Activated CD8-positive, alpha-beta memory T cell treated with anti-CD3 and anti-CD28 coated beads, Interleukin-2, amount 10 ng/mL, durations not matched to agents 7 days and 5 days (primary cell): ENCODE measurements around the gene PHF1. TPM values are rescaled to one million over a fixed set of nuclear protein-coding genes. Genes with fewer than 3 reads are reported as not detected.

Experiments used
- ATAC-seq: fragments of 150-1000 bp; cut with Tn5 transposase; one replicate; pipeline ENCODE4 v1.10.0; 2021; ENCODE audit warnings: moderate library complexity
- CTCF ChIA-PET: fragments of 350-600 bp; sonication (Branson Sonifier 250); formaldehyde crosslinking; loops from one replicate; lab custom pipeline; 2021; ENCODE audit warnings: antibody characterized with exemption; lab: Charles Lee
- DNase-seq: peaks from one replicate; pipeline ENCODE4 v3.0.0-alpha.2; 2020
- H3K27ac Mint-ChIP-seq: one replicate; pipeline ENCODE4 v1.8.0; 2021; ENCODE audit warnings: mild to moderate bottlenecking, mixed read lengths
- H3K27me3 Mint-ChIP-seq: one replicate; pipeline ENCODE4 v1.8.0; 2021; ENCODE audit warnings: mixed read lengths
- H3K36me3 Mint-ChIP-seq: one replicate; pipeline ENCODE4 v1.8.0; 2021; ENCODE audit warnings: mild to moderate bottlenecking, mixed read lengths
- H3K4me1 Mint-ChIP-seq: one replicate; pipeline ENCODE4 v1.8.0; 2021; ENCODE audit warnings: mixed read lengths
- H3K4me3 Mint-ChIP-seq: one replicate; pipeline ENCODE4 v1.8.0; 2021; ENCODE audit warnings: mild to moderate bottlenecking, moderate library complexity, mixed read lengths
- H3K9me3 Mint-ChIP-seq: one replicate; pipeline ENCODE4 v1.8.0; 2022; ENCODE audit warnings: low read depth, mixed read lengths
- total RNA-seq, 2 experiments: library from RNA; stranded (reverse); gene quantifications; one replicate each; pipeline ENCODE4 v1.2.3, GENCODE V29; 2021

The PHF1 gene
- total RNA-seq, 2 experiments from 2014 or later, result 26.1 to 36.0 TPM

GRCh38 chr6:33416386-33417127 is 5.7 kb downstream of the PHF1 start:
- H3K27me3 Mint-ChIP-seq, result peaks cover 6% of the 10 kb centered on the region
- peaks cover 65% of the 10 kb centered on the region for H3K4me1 Mint-ChIP-seq
- H3K4me3 Mint-ChIP-seq, result peak overlapping the region; percentile 97
- peaks cover 20% of the 10 kb centered on the region for H3K36me3 Mint-ChIP-seq
- CTCF ChIA-PET, result interaction anchor here (0.5 to 3.3 kb wide), 3 partner anchors 10 to 165 kb away, joined by 3 to 27 read pairs (median 3); no protein-coding TSS in a partner anchor
- H3K27ac Mint-ChIP-seq, result peak overlapping the region; percentile 99
- H3K9me3 Mint-ChIP-seq, result no peaks in the 10 kb centered on the region
- DNase-seq (peak; percentile 55), ATAC-seq (no peak)

GRCh38 chr6:33417128-33417902 is 6.5 kb downstream of the PHF1 start:
- no peak for ATAC-seq
- DNase-seq, result peak; percentile 58

GRCh38 chr6:33417903-33418689 is 7.3 kb downstream of the PHF1 start, which contains the start of gene CUTA:
TSS of gene CUTA (minus strand) at chr6:33418107. CDS start at chr6:33418000, 107 bp downstream.
- CTCF ChIA-PET, result interaction anchor here (0.6 to 3.3 kb wide), 6 partner anchors 12 to 161 kb away, joined by 3 to 27 read pairs (median 3); partner anchors contain the start of genes BAK1 and ZBTB9
- ATAC-seq, result peak; percentile 90
- peak; percentile 100 for DNase-seq
- Mint-ChIP-seq H3K4me3 (peak within 1 kb of the TSS; percentile 97), H3K27ac (peak within 1 kb of the TSS; percentile 99), H3K9me3 (no peaks in the 10 kb centered on the region), H3K36me3 (peaks cover 20% of the 10 kb centered on the region), H3K27me3 (peaks cover 15% of the 10 kb centered on the region), H3K4me1 (peaks cover 58% of the 10 kb centered on the region)

More at GRCh38 chr6:33417128-33417902, 6.5 kb downstream of the PHF1 start:
- H3K4me1 Mint-ChIP-seq, result peaks cover 62% of the 10 kb centered on the region
- H3K27me3 Mint-ChIP-seq, result peaks cover 12% of the 10 kb centered on the region
- CTCF ChIA-PET, result interaction anchor here (0.5 to 3.3 kb wide), 6 partner anchors 9 to 164 kb away, joined by 3 to 27 read pairs (median 3); partner anchors contain the start of genes BAK1 and ZBTB9
- H3K9me3 Mint-ChIP-seq, result no peaks in the 10 kb centered on the region
- peaks cover 20% of the 10 kb centered on the region for H3K36me3 Mint-ChIP-seq
- peak overlapping the region; percentile 97 for H3K4me3 Mint-ChIP-seq
- H3K27ac Mint-ChIP-seq, result peak overlapping the region; percentile 99

- Mint-ChIP-seq H3K36me3 (peaks cover 18% of the 10 kb centered on the region), H3K4me3 (peak overlapping the region; percentile 97), H3K27ac (peak overlapping the region; percentile 99), H3K27me3 (peaks cover 15% of the 10 kb centered on the region), H3K9me3 (no peaks in the 10 kb centered on the region), H3K4me1 (peaks cover 56% of the 10 kb centered on the region)
- DNase-seq (peak; percentile 77), ATAC-seq (no peak)
- CTCF ChIA-PET, result interaction anchor here (0.9 to 3.3 kb wide), 4 partner anchors 11 to 161 kb away, joined by 3 to 27 read pairs (median 8); partner anchors contain the start of gene BAK1
These were observed 8.0 kb downstream of the PHF1 start for GRCh38 chr6:33418690-33419291.

- CTCF ChIA-PET, result interaction anchor here (0.9 to 3.3 kb wide), 3 partner anchors 10 to 160 kb away, joined by 3 to 27 read pairs (median 12); partner anchors contain the start of gene BAK1
These were observed 9.0 kb downstream of the PHF1 start, which contains the start of gene SYNGAP1 for GRCh38 chr6:33419580-33420490. TSS of gene SYNGAP1 (plus strand) at chr6:33420065. CDS start at chr6:33420265, 200 bp downstream.

GRCh38 chr6:33420491-33421343 is 9.9 kb downstream of the PHF1 start:
- Mint-ChIP-seq H3K36me3 (peaks cover 8% of the 10 kb centered on the region), H3K27me3 (peaks cover 15% of the 10 kb centered on the region), H3K4me3 (no peak overlapping the region), H3K27ac (peak overlapping the region; percentile 21), H3K9me3 (no peaks in the 10 kb centered on the region), H3K4me1 (peaks cover 56% of the 10 kb centered on the region)
- DNase-seq (no peak), ATAC-seq (no peak)
- CTCF ChIA-PET, result no interaction called here

More at GRCh38 chr6:33419580-33420490, 9.0 kb downstream of the PHF1 start, which contains the start of gene SYNGAP1:
- Mint-ChIP-seq H3K4me1 (peaks cover 58% of the 10 kb centered on the region), H3K27me3 (peaks cover 15% of the 10 kb centered on the region), H3K4me3 (peak within 1 kb of the TSS; percentile 97), H3K9me3 (no peaks in the 10 kb centered on the region), H3K27ac (peak within 1 kb of the TSS; percentile 99), H3K36me3 (peaks cover 12% of the 10 kb centered on the region)
- no peak for ATAC-seq
- DNase-seq, result peak; percentile 61

- no peak overlapping the region for H3K27ac Mint-ChIP-seq
- peaks cover 53% of the 10 kb centered on the region for H3K4me1 Mint-ChIP-seq
- H3K27me3 Mint-ChIP-seq, result peaks cover 15% of the 10 kb centered on the region
- no peak overlapping the region for H3K4me3 Mint-ChIP-seq
- CTCF ChIA-PET, result no interaction called here
- H3K9me3 Mint-ChIP-seq, result no peaks in the 10 kb centered on the region
- H3K36me3 Mint-ChIP-seq, result peaks cover 7% of the 10 kb centered on the region
- ATAC-seq, result no peak
- no peak for DNase-seq
These were observed 10.5 kb downstream of the PHF1 start for GRCh38 chr6:33421344-33421643.

- ATAC-seq (no peak), DNase-seq (no peak)
- peaks cover 15% of the 10 kb centered on the region for H3K27me3 Mint-ChIP-seq
- CTCF ChIA-PET, result no interaction called here
- H3K9me3 Mint-ChIP-seq, result no peaks in the 10 kb centered on the region
- peak overlapping the region; percentile 84 for H3K4me3 Mint-ChIP-seq
- H3K36me3 Mint-ChIP-seq, result peaks cover 2% of the 10 kb centered on the region
- H3K4me1 Mint-ChIP-seq, result peaks cover 54% of the 10 kb centered on the region
- peak overlapping the region; percentile 86 for H3K27ac Mint-ChIP-seq
These were observed 13.0 kb downstream of the PHF1 start for GRCh38 chr6:33423777-33424176.

GRCh38 chr6:33424855-33425667 is 14.2 kb downstream of the PHF1 start:
- CTCF ChIA-PET, result interaction anchor here (0.8 to 2.3 kb wide), 16 partner anchors 12 to 196 kb away, joined by 3 to 18 read pairs (median 4); partner anchors contain the start of genes BAK1, ITPR3, TAPBP and ZBTB9
- ATAC-seq, result no peak

More at GRCh38 chr6:33424855-33425667, 14.2 kb downstream of the PHF1 start:
- no peaks in the 10 kb centered on the region for H3K9me3 Mint-ChIP-seq
- peaks cover 55% of the 10 kb centered on the region for H3K4me1 Mint-ChIP-seq
- H3K27me3 Mint-ChIP-seq, result peaks cover 15% of the 10 kb centered on the region
- no peak for DNase-seq
- peak overlapping the region; percentile 86 for H3K27ac Mint-ChIP-seq
- H3K36me3 Mint-ChIP-seq, result peaks cover 2% of the 10 kb centered on the region
- H3K4me3 Mint-ChIP-seq, result peak overlapping the region; percentile 84
